Measurements from ENCODE around the gene OR2G3.

DNA sequence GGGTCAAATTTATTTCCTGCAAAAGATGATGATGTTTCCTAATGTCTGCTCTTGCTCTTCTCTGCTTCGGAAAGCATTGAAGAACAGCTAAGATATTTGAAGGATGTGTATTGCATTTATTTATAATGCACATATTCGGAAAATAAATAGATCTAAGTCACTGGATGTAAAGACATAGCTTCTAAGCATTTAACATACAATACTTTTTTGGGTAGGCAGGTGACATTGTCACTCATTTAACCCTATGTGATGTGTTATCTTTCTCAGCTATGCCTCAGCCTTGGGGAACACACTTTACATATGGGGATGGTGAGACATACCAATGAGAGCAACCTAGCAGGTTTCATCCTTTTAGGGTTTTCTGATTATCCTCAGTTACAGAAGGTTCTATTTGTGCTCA, 17.3 kb upstream of the OR2G3 start, which contains the start of gene OR2G2:
- TF ChIP-seq, protein P1, sequence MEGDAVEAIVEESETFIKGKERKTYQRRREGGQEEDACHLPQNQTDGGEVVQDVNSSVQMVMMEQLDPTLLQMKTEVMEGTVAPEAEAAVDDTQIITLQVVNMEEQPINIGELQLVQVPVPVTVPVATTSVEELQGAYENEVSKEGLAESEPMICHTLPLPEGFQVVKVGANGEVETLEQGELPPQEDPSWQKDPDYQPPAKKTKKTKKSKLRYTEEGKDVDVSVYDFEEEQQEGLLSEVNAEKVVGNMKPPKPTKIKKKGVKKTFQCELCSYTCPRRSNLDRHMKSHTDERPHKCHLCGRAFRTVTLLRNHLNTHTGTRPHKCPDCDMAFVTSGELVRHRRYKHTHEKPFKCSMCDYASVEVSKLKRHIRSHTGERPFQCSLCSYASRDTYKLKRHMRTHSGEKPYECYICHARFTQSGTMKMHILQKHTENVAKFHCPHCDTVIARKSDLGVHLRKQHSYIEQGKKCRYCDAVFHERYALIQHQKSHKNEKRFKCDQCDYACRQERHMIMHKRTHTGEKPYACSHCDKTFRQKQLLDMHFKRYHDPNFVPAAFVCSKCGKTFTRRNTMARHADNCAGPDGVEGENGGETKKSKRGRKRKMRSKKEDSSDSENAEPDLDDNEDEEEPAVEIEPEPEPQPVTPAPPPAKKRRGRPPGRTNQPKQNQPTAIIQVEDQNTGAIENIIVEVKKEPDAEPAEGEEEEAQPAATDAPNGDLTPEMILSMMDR (IDR thresholded peaks at IDR 0.05) = no peak
- TF ChIP-seq EP300 (IDR thresholded peaks at IDR 0.05) (no peak), POLR2A (IDR thresholded peaks at IDR 0.05) (no peak)
